HCT116 (cell line): ENCODE results near the gene CTIF. TPM values are rescaled to one million over a fixed set of nuclear protein-coding genes. Genes with fewer than 3 reads are reported as not detected.

ENCODE experiments used
- ATAC-seq: fragments of 200-7000 bp; cut with Tn5 transposase; 2 replicates; pipeline ENCODE4 v1.9.1; 2020; ENCODE audit warnings: mild to moderate bottlenecking, moderate library complexity
- BruUV-seq: library from RNA; stranded (reverse); fragments of 400-500 nt; replicated peaks from 2 replicates; lab custom pipeline; 2021; lab: Mats Ljungman, UMichigan
- CTCF ChIA-PET: fragments of 300-600 bp; sonication (Branson Sonifier 250); formaldehyde crosslinking; loops from one replicate; lab custom pipeline; 2021; ENCODE audit warnings: antibody characterized with exemption; lab: Charles Lee
- POLR2A ChIA-PET: fragments of 300-600, 350-600 bp; sonication (Branson Sonifier 250); formaldehyde crosslinking; loops from one replicate; lab custom pipeline; 2021; ENCODE audit warnings: antibody characterized with exemption; lab: Charles Lee
- RAD21 ChIA-PET, 2 experiments: fragments of 300-600 bp; sonication (Branson Sonifier 250); formaldehyde crosslinking; loops; one replicate each; lab custom pipeline; 2023; ENCODE audit warnings: low total read pairs in 2 of 2; ENCODE audit not compliant: uncharacterized antibody in 2 of 2, unreplicated experiment in 2 of 2, low non-redundant PET in 1 of 2; lab: Charles Lee
- DNase-seq: peaks from one replicate; pipeline ENCODE4 v3.0.0-alpha.2; 2010; ENCODE audit warnings: low read depth, low spot score
- H2AFZ ChIP-seq: fragments of 200-600 bp; shearing (Covaris generic), sonication (generic); 2 replicates; pipeline ENCODE4 v1.6.1; 2017; ENCODE audit warnings: low read depth, mixed run types, mixed read lengths, antibody characterized with exemption, low read length; ENCODE audit not compliant: poor library complexity, severe bottlenecking
- H3K27ac ChIP-seq: 2 replicates; pipeline ENCODE4 v1.5.1; 2012; ENCODE audit warnings: low read depth, low read length
- H3K27me3 ChIP-seq: fragments of 200-600 bp; sonication (generic); 2 replicates; pipeline ENCODE4 v1.6.1; 2016; ENCODE audit warnings: mixed run types, low read length, mixed read lengths; ENCODE audit not compliant: insufficient read depth
- H3K36me3 ChIP-seq, 2 experiments: fragments of 200-500 bp in 1 of 2; fragments of 200-600 bp in 1 of 2; sonication (Bioruptor generic) in 1 of 2; sonication (generic) in 1 of 2; 2 replicates each; pipeline versions ENCODE4 v1.5.1 to v1.6.1; 2014 to 2016; ENCODE audit warnings: low read length in 2 of 2, inconsistent platforms in 1 of 2, mixed read lengths in 1 of 2, mixed run types in 1 of 2; ENCODE audit not compliant: insufficient read depth in 2 of 2, control insufficient read depth in 1 of 2
- H3K4me1 ChIP-seq, 2 experiments: fragments of 200-600 bp in 1 of 2; sonication (generic) in 1 of 2; 2 replicates each; pipeline versions ENCODE4 v1.5.1 to v1.6.1; 2012 to 2017; ENCODE audit warnings: low read length in 2 of 2, inconsistent platforms in 1 of 2, mild to moderate bottlenecking in 1 of 2, mixed read lengths in 1 of 2, mixed run types in 1 of 2, moderate library complexity in 1 of 2; ENCODE audit not compliant: insufficient read depth in 2 of 2, control insufficient read depth in 1 of 2
- H3K4me2 ChIP-seq: fragments of 200-600 bp; sonication (generic); 2 replicates; pipeline ENCODE4 v1.6.1; 2017; ENCODE audit warnings: mixed run types, low read length, mixed read lengths
- H3K4me3 ChIP-seq, 2 experiments: fragments of 200-600 bp in 1 of 2; sonication (generic) in 1 of 2; replicated peaks in 1 of 2; 2 replicates each; pipeline ENCODE4 v1.5.1; 2011 to 2016; ENCODE audit warnings: low read length in 2 of 2, control low read depth in 1 of 2, low read depth in 1 of 2, mild to moderate bottlenecking in 1 of 2, mixed read lengths in 1 of 2, mixed run types in 1 of 2
- H3K79me2 ChIP-seq: fragments of 200-600 bp; sonication (generic); 2 replicates; pipeline ENCODE4 v1.6.1; 2017; ENCODE audit warnings: mild to moderate bottlenecking, mixed run types, low read length, moderate library complexity, mixed read lengths; ENCODE audit not compliant: insufficient read depth
- H3K9ac ChIP-seq: fragments of 200-600 bp; sonication (generic); 2 replicates; pipeline ENCODE4 v1.6.1; 2016; ENCODE audit warnings: low read length, mixed read lengths
- H3K9me2 ChIP-seq: fragments of 200-600 bp; sonication (generic), shearing (Covaris generic); 2 replicates; pipeline ENCODE4 v1.6.1; 2017; ENCODE audit warnings: mixed run types, mild to moderate bottlenecking, moderate library complexity; ENCODE audit not compliant: insufficient read depth
- H3K9me3 ChIP-seq, 2 experiments: fragments of 200-500 bp in 1 of 2; fragments of 200-600 bp in 1 of 2; sonication (Bioruptor generic) in 1 of 2; sonication (generic) in 1 of 2; 2 replicates each; pipeline ENCODE4 v1.6.1; 2014 to 2017; ENCODE audit warnings: low read length in 2 of 2, mixed read lengths in 2 of 2, inconsistent platforms in 1 of 2, low read depth in 1 of 2, mild to moderate bottlenecking in 1 of 2, mixed run types in 1 of 2, moderate library complexity in 1 of 2; ENCODE audit not compliant: control insufficient read depth in 1 of 2, insufficient read depth in 1 of 2
- H4K20me1 ChIP-seq: fragments of 200-600 bp; sonication (generic), shearing (Covaris generic); 2 replicates; pipeline ENCODE4 v1.6.1; 2017; ENCODE audit warnings: mixed run types, mild to moderate bottlenecking, moderate library complexity; ENCODE audit not compliant: insufficient read depth
- CBX3 ChIP-seq: IDR thresholded peaks from 2 replicates; pipeline ENCODE4 v1.6.1; 2012; ENCODE audit warnings: low read depth
- EGR1 ChIP-seq: IDR thresholded peaks from 2 replicates; pipeline ENCODE4 v1.6.1; 2012; ENCODE audit warnings: low read depth
- ELF1 ChIP-seq: IDR thresholded peaks from 2 replicates; pipeline ENCODE4 v1.6.1; 2012; ENCODE audit warnings: low read depth, borderline replicate concordance
- EZH2 ChIP-seq: fragments of 200-600 bp; sonication (generic); IDR thresholded peaks from 2 replicates; pipeline ENCODE4 v1.6.1; 2017; ENCODE audit warnings: antibody characterized with exemption, mixed run types
- EZH2phosphoT487 ChIP-seq: fragments of 200-600 bp; IDR thresholded peaks from 2 replicates; pipeline ENCODE4 v1.6.1; 2018; ENCODE audit warnings: antibody characterized with exemption, borderline replicate concordance
- JUND ChIP-seq: IDR thresholded peaks from 2 replicates; pipeline ENCODE4 v1.6.1; 2012
- POLR2A ChIP-seq: IDR thresholded peaks from 2 replicates; pipeline ENCODE4 v1.7.0; 2011; ENCODE audit warnings: borderline replicate concordance; ENCODE audit not compliant: insufficient read depth, insufficient read length; ENCODE audit errors: extremely low read depth
- POLR2AphosphoS5 ChIP-seq: IDR thresholded peaks from 2 replicates; pipeline ENCODE4 v1.6.1; 2011; ENCODE audit warnings: mild to moderate bottlenecking, low read depth, low read length, moderate library complexity
- RAD21 ChIP-seq: IDR thresholded peaks from 2 replicates; pipeline ENCODE4 v1.6.1; 2012; ENCODE audit warnings: low read depth, mild to moderate bottlenecking
- SIN3A ChIP-seq: IDR thresholded peaks from 2 replicates; pipeline ENCODE4 v1.6.1; 2012; ENCODE audit warnings: low read depth
- SP1 ChIP-seq: IDR thresholded peaks from 2 replicates; pipeline ENCODE4 v1.6.1; 2012; ENCODE audit warnings: low read depth
- ZNF274 ChIP-seq: fragments of 200-500 bp; sonication (Bioruptor generic); IDR thresholded peaks from 2 replicates; pipeline ENCODE4 v1.6.1; 2014; ENCODE audit warnings: mild to moderate bottlenecking, low read depth, low read length, inconsistent platforms
- intact Hi-C: fragments of 100-400 bp; cut with micrococcal nuclease; formaldehyde crosslinking; loops from 2 replicates; pipeline ENCODE4 v1.10.0; 2022
- total RNA-seq: library from RNA; stranded (reverse); gene quantifications from one replicate; pipeline ENCODE4 v1.2.1, GENCODE V29; 2021; ENCODE audit not compliant: unreplicated experiment
- TF ChIP-seq, protein P1 (sequence below): IDR thresholded peaks from 2 replicates; pipeline ENCODE4 v1.6.1; 2012; ENCODE audit warnings: low read depth
- TF ChIP-seq, protein P2 (sequence below), 3 experiments: fragments of 200-600 bp in 1 of 3; sonication (generic) in 1 of 3; IDR thresholded peaks in 2 of 3; conservative IDR thresholded peaks in 1 of 3; 2 replicates each; pipeline ENCODE4 v1.5.1; 2012 to 2017; ENCODE audit warnings: low read depth in 2 of 3, low read length in 2 of 3, antibody characterized with exemption in 1 of 3, borderline replicate concordance in 1 of 3, control low read depth in 1 of 3, mild to moderate bottlenecking in 1 of 3, mixed read lengths in 1 of 3, mixed run types in 1 of 3, moderate library complexity in 1 of 3; ENCODE audit not compliant: insufficient read depth in 1 of 3
- TF ChIP-seq, protein P3 (sequence below): IDR thresholded peaks from 2 replicates; pipeline ENCODE4 v1.6.1; 2011; ENCODE audit warnings: mild to moderate bottlenecking, low read length, moderate library complexity; ENCODE audit not compliant: insufficient replicate concordance; ENCODE audit errors: extremely low read depth

Gene CTIF
- total RNA-seq, 1 experiment from 2014 or later: 19.7 TPM

DNA sequence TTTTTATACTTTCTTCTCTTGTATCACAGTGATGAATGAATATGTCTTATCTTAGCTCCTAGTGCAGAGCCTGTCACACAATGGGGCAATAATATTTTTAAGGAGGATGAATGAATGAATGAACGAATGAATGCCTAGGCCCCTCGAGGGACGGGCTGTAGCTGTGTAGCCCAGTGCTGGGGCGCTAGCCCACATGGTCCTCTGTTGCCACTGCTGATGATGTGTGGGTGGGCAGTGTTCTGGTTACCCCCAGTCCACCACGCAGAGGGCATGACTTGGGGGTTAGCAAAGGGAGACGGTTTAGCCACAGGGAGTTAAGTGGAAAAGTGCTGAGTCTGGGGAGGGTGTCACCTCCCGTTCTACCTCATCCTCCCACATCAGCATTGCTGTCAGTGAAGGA lies 277.7 kb downstream of the CTIF start (continued):
- TF ChIP-seq, protein P1, sequence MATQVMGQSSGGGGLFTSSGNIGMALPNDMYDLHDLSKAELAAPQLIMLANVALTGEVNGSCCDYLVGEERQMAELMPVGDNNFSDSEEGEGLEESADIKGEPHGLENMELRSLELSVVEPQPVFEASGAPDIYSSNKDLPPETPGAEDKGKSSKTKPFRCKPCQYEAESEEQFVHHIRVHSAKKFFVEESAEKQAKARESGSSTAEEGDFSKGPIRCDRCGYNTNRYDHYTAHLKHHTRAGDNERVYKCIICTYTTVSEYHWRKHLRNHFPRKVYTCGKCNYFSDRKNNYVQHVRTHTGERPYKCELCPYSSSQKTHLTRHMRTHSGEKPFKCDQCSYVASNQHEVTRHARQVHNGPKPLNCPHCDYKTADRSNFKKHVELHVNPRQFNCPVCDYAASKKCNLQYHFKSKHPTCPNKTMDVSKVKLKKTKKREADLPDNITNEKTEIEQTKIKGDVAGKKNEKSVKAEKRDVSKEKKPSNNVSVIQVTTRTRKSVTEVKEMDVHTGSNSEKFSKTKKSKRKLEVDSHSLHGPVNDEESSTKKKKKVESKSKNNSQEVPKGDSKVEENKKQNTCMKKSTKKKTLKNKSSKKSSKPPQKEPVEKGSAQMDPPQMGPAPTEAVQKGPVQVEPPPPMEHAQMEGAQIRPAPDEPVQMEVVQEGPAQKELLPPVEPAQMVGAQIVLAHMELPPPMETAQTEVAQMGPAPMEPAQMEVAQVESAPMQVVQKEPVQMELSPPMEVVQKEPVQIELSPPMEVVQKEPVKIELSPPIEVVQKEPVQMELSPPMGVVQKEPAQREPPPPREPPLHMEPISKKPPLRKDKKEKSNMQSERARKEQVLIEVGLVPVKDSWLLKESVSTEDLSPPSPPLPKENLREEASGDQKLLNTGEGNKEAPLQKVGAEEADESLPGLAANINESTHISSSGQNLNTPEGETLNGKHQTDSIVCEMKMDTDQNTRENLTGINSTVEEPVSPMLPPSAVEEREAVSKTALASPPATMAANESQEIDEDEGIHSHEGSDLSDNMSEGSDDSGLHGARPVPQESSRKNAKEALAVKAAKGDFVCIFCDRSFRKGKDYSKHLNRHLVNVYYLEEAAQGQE: no peak
- TF ChIP-seq SP1: no peak
- TF ChIP-seq SIN3A: no peak

DNA sequence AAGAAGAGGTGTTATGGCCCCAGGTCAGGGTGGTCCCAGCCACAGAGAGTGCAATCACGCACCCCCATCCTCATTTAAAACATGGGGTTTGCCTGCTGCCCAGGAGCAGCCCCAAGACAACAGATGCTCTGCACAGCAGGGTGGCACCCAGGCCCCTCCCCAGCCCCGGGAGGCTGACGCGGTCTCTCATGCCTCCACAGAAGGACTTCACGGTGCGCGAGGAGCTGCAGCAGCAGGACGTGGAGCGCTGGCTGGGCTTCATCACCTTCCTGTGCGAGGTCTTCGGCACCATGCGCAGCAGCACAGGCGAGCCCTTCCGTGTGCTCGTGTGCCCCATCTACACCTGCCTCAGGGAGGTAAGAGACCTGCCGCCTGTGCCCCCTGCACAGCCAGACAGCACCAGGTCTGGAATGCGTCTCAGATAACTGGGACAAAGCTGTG lies 278.2 kb downstream of the CTIF start:
- H3K79me2 ChIP-seq: no peaks in the 10 kb centered on the region
- ATAC-seq (no peak), DNase-seq (no peak)
- no peak overlapping the region for H3K9ac ChIP-seq
- intact Hi-C loops: no loop called here
- no peaks in the 10 kb centered on the region for H3K27me3 ChIP-seq
- no peaks in the 10 kb centered on the region for H3K9me2 ChIP-seq
- no peaks in the 10 kb centered on the region for H3K9me3 ChIP-seq
- no peak overlapping the region for H3K4me3 ChIP-seq
- peaks cover 0 to 9% of the 10 kb centered on the region in 2 experiments; a peak in 1 of 4 replicates for H3K4me1 ChIP-seq
- CTCF ChIA-PET: no interaction called here
- H3K4me2 ChIP-seq: no peak overlapping the region
- RAD21 ChIA-PET: no interaction called here
- no TSS peak for BruUV-seq
- TF ChIP-seq POLR2A: no peak
- no peak for TF ChIP-seq RAD21
- TF ChIP-seq ZNF274: no peak
- TF ChIP-seq, protein P2, sequence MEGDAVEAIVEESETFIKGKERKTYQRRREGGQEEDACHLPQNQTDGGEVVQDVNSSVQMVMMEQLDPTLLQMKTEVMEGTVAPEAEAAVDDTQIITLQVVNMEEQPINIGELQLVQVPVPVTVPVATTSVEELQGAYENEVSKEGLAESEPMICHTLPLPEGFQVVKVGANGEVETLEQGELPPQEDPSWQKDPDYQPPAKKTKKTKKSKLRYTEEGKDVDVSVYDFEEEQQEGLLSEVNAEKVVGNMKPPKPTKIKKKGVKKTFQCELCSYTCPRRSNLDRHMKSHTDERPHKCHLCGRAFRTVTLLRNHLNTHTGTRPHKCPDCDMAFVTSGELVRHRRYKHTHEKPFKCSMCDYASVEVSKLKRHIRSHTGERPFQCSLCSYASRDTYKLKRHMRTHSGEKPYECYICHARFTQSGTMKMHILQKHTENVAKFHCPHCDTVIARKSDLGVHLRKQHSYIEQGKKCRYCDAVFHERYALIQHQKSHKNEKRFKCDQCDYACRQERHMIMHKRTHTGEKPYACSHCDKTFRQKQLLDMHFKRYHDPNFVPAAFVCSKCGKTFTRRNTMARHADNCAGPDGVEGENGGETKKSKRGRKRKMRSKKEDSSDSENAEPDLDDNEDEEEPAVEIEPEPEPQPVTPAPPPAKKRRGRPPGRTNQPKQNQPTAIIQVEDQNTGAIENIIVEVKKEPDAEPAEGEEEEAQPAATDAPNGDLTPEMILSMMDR (IDR thresholded peaks at IDR 0.05 in 2 of 3, conservative IDR thresholded peaks at IDR 0.05 in 1 of 3; ENCODE audit: borderline replicate concordance in 1 of 3, insufficient read depth in 1 of 3, low read depth in 2 of 3, low read length in 2 of 3): no peak
- no peak for TF ChIP-seq CBX3
- no peak for TF ChIP-seq ELF1
- no peak for TF ChIP-seq JUND
- TF ChIP-seq POLR2AphosphoS5: no peak
- TF ChIP-seq SIN3A: no peak
- no peak for TF ChIP-seq EGR1
- TF ChIP-seq, protein P3, sequence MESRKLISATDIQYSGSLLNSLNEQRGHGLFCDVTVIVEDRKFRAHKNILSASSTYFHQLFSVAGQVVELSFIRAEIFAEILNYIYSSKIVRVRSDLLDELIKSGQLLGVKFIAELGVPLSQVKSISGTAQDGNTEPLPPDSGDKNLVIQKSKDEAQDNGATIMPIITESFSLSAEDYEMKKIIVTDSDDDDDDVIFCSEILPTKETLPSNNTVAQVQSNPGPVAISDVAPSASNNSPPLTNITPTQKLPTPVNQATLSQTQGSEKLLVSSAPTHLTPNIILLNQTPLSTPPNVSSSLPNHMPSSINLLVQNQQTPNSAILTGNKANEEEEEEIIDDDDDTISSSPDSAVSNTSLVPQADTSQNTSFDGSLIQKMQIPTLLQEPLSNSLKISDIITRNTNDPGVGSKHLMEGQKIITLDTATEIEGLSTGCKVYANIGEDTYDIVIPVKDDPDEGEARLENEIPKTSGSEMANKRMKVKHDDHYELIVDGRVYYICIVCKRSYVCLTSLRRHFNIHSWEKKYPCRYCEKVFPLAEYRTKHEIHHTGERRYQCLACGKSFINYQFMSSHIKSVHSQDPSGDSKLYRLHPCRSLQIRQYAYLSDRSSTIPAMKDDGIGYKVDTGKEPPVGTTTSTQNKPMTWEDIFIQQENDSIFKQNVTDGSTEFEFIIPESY: no peak
- TF ChIP-seq EZH2phosphoT487: no peak
- no peak for TF ChIP-seq EZH2
- H3K36me3 ChIP-seq: no peaks in the 10 kb centered on the region
- H3K27ac ChIP-seq: no peak overlapping the region
- H4K20me1 ChIP-seq: no peaks in the 10 kb centered on the region
- POLR2A ChIA-PET: no interaction called here
- no peak overlapping the region for H2AFZ ChIP-seq
